HG03575 (cell line): ENCODE measurements around the gene BTBD17.

Source experiments
- ATAC-seq: cut with Tn5 transposase; IDR thresholded peaks from one replicate; pipeline ENCODE4 v1.9.1; 2021; ENCODE audit not compliant: unreplicated experiment, insufficient number of reproducible peaks, low FRiP score; ENCODE audit errors: extremely low read depth

BTBD17 gene

DNA sequence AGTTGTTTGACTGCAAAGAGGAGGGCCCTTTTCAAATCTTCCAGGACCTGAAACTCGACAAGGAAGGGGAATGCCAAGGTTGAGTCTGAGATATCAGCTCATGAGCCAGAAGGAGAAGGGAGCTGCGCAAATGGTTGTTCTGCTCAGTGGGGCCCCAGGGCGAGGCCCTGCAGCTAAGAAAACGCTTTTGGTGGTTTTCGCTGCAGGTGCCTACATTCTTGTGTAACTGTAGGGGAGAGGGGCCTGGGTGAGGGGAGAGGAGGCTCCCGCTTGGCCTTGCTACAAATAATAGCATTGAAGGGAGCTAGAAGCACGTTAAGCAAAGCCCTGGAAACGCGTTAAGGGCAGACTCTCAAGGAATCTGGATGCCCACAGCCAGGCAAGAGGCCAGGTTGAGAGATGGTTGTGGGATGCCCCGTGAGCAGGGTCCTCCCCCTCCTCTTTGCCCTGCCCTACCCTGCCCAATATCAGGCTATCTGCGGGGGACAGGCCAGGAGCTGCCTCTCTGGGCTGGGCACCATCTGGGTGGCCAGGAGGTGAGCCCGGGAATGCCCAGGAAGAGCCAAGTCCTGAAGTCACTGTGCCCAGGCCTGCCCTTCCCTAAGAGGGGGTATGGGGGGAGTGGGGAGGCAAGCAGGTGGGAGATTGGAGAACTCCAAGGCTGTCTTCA is 27.6 kb upstream of the BTBD17 start:
- no peak for ATAC-seq

DNA sequence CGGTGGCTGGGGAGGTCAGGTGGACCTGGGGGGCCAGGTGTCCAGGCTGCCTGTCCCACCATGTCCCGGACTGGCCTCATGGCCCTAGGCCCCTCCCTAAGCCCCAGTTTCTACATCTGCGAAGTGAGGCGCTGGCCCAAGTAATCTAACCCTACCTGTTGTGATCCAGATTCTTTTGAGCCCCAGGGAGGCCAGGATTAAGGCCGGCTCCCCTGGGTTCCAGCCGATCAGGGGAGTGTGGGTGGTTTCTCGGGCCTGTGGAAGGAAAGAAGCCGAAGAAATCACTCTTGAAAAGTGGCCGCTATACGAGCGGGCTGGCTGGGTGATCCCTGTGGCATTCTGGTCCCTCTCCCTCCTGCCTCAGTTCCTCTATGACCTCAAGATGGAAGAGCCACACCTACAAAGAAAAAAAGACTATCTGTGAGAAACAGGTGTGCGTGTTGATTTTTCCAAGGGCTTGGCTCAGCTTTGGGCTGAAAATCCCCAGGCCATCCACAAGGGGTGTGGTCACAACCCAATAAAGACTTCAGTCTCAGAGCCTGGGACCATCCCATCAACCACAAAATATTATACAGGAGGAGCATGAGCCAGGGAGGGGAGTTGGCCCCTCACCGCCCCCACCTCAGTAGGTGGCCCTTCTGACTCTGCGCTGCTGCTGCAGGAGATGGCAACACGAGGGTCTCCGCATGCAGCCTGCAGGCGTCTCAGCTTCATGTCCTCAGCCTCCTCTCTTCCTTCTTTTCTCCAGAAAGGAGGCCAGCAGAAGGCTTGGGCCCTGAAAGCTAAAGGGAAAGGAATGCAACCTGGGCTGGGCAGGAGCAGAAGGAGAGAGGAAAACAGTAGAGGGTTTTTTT is 25.9 kb upstream of the BTBD17 start:
- ATAC-seq = no peak

DNA sequence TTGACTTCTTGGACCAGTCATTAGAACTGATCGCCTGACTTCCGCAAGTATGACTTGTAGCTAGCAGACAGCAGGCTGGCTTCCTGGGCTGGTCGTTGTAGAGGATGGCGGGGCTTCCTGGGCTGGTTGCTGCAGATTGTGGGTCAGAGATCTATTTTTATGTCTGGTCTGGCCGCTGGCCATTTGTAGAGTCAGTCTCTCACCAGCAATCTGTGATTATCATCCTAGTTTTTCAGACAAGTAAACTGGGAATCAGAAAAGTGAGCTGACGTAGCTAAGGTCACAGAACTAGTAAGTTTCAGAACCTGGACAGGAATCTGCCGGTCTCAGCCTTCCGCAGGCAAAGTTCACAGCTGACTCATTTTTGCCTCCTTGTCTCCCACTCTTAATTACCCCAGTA is 24.7 kb upstream of the BTBD17 start:
- ATAC-seq = no peak

DNA sequence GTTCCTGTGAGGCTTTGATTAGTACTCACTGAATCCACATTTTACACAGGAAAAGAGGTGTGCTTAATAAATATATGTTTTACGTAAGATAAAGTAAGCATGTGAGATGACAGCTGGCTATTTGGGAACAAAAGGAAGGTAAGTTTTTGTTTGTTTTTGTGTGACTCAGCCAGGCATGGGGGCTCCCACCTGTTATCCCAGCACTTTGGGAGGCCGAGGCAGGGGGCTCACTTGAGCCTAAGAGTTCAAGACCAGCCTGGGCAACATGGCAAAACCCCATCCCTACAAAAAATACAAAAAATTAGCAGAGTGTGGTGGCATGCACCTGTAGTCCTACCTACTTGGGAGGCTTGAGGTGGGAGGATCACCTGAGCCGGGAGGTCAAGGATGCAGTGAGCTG is 23.5 kb upstream of the BTBD17 start:
- ATAC-seq = no peak

DNA sequence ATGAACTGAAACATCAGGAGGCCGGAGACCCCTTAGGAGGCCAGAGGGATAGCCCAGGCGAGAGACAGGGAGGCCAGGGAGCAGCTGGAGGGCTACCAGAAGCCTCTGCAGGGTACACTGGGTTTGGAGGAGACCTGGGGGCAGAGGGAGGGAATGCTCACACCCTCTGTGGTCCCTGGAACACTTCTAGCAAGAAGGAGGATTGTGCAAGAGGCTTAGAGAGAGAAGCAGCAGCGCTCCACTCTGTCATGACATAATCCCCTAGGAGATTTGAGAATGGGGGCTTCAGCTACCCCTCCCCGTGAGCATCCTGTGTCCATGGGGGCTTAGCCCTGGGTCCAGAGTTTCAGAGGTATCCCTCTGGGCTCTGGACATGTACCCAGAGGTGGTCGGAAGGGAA is 21.5 kb upstream of the BTBD17 start:
- ATAC-seq = no peak

DNA sequence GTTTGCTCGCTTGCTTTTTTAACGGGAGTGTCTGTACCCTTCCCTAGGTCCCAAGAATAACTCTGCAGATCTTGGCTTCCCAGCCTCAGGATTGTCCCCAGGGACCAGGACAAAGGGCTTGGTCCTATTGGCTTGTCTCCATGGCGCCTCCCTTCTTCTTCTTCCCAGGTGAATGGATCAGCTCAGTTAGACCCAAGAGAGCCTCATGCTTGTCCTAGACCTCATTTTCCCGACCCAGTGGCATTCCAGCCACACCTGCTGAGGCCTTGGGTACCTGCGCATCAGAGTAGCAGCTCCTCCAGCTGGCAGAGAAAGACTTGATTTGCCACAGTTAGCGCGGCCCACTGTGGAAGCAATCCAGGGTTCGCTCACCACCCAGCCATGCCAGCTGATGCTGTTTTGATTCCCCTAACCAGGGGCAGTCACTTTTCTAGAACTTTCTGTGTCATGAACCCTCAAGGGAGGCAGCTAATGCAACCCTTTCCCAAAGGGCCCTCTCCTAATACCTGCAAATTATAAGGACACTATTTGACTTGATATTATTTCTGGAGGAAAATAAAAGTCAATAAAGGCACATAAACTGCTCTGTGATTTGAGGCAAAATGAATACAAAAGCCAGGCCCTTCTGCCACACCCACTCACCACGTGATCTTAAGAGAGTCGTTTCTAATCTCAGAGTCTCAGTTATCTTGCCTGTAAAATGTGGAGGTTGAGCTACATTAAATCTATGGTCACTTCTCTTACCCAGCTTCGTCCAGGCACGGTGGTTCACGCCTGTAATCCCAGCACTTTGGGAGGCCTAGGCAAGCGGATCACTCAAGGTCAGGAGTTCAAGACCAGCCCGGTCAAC is 19.5 kb upstream of the BTBD17 start:
- ATAC-seq = no peak

DNA sequence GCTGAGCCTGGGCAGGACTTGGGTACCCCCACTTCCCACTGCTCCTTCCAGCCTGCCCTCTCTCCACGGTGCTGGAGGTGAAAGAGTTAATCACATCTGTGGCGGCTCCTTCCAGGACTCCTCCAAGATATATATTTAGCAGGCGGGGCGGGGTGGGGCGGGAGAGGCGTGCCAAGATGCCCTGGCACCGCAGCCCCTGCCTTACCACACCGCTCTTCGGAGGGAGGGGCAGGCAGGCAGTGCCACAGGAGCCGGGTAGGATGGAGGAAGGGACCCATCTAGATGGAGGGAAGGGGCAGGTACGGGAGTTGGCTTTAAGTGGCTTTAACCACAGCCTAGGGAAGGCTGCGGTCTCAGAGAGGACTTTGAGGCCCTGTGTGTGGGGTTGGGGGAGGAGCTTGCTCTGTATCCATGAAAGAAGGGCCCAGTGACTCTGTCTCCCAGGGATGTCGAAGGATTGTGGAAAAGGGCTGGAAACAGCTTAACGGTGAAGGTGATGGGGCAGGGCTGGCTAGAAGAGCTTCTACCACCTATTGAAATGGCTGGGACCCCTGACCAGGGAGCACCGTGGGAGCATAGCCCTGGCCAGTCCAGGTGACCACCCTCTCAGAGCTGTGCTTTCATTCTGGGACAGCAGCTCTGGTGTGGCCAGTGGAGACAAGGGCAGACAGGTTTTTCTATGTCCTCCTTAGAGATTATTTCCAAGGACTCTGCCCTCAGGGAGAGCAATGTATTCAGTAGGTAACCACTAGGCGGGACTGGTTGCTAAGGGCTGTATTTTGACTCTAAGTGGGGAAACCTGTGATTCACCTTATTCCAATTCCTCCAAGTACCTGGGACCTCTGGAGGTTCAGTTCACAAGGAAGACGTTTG is 18.7 kb upstream of the BTBD17 start:
- ATAC-seq = no peak

DNA sequence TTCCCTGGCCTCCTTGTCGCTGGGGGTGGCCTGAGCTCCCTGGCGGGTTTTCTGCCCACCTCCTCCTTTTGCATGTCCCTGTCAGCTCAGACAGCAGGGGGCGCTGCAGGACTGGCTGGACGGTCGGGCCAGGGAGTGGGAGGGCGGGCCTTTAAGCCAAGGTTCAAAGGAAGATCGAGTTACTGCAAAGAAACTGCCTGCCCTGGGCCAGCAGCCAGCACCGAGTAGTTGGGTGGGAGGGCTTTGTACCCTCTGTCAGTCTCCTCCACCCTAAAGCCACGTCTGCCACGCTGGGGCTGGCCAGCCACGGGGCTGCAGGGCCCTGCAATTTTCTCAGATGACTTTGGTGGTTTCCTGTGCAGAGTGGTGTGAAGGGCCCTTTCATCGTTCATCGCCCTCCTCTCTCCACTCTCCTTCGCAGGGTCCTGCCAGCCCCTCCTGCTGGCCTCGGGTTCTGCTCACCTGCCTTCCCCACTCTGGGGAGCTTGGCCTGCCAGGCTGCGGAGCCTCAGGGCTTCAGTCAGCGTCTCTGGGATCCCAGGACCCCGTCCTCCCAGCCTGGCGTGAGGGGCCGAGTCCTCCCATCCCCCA is 17.9 kb upstream of the BTBD17 start:
- no peak for ATAC-seq

DNA sequence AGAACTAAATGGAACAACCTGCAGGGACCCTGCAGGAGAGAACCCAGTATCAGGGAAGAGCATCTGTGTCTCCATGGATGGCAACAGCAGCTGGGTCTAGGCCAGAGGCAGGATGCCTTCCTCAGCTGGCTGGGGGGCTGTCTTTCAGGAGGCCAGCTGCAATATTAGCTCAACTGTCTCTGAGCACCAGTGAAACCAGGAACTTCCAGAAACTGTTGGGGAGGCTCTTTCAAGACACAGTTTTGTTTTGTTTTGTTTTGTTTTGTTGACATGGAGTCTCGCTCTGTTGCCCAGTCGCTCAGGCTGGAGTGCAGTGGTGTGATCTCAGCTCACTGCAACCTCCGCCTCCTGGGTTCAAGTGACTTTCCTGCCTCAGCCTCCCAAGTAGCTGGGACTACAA is 13.2 kb upstream of the BTBD17 start:
- ATAC-seq = no peak

DNA sequence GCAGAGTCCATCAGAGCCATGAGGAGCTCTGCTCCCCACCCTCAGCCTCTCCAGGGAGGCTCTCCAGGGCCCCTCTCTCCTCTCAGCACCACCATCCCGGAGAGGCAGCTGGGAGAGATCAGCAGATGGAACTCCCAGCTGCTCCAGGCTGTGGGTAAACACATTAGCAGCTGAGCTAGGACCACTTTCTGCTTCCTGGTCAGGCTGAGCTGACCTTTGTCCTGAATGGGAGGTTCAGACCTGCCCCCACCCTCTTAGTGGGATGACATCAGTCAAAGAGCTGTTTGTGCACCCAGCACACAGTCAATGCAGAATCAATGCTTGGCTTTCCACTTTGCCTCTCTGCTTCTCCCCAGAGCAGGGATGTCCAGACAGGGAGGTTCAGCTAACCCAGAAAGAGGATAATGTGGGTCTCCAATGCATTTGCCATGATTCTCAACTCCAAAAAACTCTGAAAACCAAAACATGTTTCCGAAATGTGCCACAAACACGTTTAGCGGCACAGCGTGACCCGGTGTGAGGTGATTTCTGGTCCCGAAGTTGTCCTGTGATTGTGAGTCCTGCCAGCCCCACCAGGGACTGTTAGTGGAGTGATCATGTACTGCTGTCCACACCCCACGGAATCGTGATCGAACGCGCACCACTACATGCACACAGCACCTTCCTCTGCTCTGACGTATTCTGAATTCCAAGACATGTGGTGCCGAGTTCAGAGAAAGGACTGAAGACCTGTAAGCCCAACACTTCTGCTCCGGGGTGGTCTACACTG is 12.4 kb upstream of the BTBD17 start:
- no peak for ATAC-seq

DNA sequence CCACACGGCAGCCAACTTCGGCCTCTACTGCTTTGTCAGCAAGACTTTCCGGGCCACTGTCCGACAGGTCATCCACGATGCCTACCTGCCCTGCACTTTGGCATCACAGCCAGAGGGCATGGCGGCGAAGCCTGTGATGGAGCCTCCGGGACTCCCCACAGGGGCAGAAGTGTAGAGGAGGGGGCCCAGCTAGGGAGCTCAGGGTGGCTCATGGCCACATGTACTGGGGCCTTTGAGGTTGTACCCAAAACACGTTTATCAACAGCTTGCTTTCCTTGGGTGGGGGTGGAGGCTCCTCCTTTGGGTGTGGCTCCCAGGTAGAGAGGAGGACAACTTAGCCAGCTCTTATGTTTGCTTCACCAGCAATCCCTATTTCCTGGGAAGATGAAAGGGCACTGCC is 10.8 kb upstream of the BTBD17 start:
- ATAC-seq = no peak

DNA sequence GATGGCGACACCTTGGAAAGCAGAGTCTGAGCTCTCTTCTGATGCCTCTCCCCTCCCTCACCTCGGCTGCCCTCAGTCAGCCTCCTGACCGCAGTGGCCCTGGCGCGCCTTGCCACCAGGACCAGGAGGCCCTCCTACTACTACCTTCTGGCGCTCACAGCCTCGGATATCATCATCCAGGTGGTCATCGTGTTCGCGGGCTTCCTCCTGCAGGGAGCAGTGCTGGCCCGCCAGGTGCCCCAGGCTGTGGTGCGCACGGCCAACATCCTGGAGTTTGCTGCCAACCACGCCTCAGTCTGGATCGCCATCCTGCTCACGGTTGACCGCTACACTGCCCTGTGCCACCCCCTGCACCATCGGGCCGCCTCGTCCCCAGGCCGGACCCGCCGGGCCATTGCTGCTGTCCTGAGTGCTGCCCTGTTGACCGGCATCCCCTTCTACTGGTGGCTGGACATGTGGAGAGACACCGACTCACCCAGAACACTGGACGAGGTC is 10.0 kb upstream of the BTBD17 start:
- ATAC-seq = no peak

DNA sequence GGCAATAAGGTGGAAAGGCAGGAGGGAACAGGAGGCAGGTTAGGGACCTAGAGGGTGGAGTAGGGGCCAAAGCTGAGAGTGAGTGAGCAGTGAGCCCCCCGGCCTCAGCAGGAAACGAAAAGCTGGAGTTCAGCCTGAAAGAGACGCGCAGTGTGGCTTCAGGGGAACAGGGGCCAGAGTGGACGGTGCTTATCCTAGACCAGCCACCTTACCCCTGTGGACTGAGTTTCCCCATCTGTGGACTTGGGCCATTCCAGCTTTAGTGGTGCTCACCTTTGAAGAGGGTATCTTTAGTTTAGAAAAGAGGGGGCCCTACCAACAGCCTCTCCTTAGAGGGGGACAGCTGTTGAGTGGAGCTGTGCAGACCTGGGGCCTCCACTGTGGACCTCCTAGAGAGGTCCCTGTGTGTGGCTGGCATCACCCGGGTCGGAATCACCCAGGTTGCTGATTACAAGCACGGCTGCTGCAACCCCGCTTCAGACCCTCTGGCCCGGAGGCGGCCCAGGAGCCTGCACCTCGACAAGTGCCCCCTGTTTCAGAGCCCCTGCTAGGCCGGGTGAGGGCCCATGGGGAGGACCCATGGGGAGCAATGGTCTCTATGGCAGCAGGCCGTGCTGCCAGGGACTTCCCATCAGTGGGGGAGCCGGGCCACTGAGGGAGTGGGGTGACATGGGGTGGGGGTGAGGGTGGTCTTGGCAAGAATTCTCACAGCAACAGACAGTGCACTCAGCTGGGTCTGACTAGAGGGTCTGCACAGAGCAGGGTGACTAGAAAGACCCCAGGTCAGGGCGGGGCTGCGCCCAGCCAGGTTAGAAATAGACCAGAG is 8.2 kb upstream of the BTBD17 start:
- ATAC-seq = no peak

DNA sequence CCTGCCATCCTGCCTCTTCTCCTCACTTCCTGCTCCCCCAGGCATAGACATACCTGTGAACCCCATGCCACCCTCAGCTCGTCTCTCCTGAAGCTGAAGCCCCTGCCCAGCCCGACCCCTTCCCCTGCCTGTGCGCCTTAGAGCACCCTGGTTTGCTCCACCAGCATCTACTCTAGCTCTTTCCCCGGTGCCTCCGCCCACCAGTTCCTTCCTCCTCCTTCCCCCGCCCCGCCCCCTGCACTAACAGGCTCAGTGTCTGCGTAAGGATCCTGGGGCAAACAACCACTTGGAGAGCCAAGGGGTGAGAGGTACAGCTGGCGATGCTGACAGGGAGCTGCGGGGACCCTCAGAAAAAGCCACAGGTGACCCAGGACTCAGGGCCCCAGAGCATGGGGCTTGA is 7.6 kb upstream of the BTBD17 start:
- ATAC-seq = no peak

DNA sequence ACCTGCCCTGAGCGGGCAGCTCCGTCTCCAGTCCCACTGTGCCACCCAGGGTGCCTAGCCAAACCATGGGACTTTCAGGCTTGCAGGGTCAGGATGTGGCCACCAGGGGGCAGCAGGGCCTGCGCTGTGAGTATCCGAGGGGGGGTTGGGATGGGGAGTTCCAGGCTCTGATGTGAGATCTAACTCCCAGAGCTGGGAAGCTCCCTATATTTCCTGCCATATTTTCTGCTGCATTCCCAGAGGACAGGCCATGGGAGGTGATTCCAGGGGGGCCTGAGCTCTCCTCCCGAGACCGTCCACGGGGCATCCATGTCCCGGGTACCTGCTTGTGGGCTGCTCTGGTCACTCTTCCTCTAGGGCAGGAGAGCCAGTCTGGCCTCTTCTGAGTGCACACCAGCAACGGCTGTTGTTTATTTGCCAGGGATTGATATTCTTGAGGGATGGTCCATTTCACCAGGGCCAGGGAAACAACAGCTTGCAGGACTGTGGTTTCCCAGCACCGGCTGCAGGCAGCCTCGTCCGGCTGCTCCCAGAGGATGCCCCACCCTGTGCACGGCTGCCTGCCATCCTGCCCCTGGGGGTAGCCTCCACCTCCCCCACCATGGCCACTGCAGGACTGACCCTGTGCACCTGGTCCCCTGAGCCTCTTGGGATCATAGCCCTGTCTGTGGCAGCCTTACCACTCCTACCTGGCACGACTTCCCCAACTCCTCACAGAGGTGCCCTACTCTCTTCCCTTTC is 6.8 kb upstream of the BTBD17 start:
- no peak for ATAC-seq

DNA sequence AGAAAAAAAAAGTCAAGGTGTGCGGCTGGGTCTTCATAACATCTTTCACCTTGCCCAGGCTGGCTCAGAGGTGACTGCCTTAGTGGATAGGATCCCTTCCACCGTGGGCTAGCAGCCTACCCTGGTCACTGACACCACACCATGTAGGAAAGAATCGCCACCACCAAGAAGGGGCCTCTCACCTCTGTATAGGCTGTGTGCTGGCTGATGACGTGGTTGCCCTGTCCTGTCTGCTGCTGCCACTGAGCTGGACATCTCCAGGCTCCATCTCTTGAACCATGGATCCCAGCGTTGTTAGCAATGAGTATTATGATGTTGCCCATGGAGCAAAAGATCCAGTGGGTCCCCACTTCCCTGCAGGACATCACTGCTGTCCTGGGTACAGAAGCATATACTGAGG is 5.5 kb upstream of the BTBD17 start, which contains the start of gene GPR142:
Gene GPR142, plus strand, starts transcription at position 301 of the 400 bp plus-strand sequence. CDS start 2,035 bp downstream, outside the sequence.
- ATAC-seq = no peak
